Inflammatory macrophage (primary cell): ENCODE results near the gene MKNK1.

Experiments used
- DNase-seq, 2 donors: peaks; one replicate each; pipeline ENCODE4 v3.0.0-alpha.2; 2020 to 2022

Gene MKNK1

DNA sequence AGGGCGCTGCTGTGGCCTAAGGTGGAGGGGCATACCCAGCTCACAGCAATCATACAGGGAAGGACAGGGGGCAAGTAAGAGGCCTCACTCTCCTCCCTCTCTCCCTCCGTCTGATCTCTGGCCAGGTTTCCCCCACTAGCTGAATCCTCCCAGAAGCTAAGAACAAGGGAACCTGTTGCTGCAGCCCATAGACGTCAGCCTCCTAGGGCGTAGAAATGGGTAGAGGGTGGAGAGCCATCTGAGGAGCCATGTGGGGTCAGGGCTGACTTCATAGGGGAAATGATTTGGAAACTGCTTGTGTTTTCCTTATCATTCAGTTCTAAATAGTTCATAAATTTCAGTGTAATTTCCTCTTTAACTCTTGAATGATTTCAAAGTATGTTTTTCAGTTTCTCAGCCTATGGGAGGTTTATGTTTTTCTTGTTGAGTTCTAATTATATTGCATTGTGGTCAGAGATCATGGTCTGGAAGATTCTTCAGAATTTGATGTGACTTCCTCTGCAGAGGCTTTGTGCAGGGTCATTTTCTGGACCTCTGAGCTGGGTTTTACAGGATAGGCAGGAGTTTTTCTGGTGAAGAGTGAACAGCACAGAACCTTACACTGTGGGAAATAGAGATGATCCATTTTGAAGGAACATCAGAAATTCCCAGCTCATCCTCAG, 14.8 kb upstream of the MKNK1 start:
- DNase-seq, result peak; percentile 42 to 50

- DNase-seq, result no peak
Observed at GRCh38 chr1:46617833-46618232, 13.8 kb upstream of the MKNK1 start.

GRCh38 chr1:46617108-46617800, 13.2 kb upstream of the MKNK1 start:
- DNase-seq, result no peak

- DNase-seq, result peak; percentile 70 to 87
Observed at GRCh38 chr1:46616277-46617107, 12.4 kb upstream of the MKNK1 start, which contains the start of gene MOB3C. Gene MOB3C (minus strand): TSS chr1:46616811. CDS start chr1:46613321, 3,490 bp downstream.

- no peak for DNase-seq
Observed at GRCh38 chr1:46615735-46616134, 11.7 kb upstream of the MKNK1 start.

DNA sequence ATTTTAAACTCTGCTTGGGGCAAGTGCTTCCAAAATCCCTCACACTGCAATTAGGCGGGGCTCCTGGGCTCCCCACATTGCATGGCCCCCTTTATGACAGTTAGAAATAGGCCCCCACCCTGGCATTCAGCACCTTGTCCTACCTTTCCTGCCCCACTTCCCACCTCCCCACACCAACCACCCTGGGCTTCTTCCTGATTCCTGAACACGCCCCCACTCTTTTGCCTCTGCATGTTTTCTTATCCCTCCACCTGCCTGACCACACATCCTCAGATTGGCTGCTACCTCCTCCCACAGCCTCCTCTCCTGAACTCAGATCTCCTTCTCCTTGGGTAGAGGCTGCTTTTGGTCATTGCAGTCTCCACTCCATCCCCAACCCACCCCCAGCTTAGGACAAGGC, 11.0 kb upstream of the MKNK1 start:
- DNase-seq, result no peak

DNA sequence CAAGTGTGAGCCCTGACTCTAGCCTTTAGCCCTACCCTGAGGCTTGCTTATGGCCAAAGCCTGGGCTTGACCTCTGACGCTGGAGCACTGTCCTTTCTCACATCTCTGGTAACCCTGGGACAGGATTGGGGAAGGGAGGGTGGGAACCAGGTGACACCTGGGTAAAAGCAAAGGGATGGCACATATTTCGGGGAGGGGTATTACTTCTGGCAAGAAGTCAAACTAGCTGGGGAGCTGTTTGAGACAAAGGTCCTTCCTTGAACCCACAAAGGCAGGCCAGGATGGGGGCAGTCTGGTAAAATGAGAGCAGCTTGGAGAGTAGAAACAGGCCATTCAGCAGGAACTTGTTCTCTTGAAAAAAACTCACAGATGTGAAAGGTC, 10.5 kb upstream of the MKNK1 start:
- no peak for DNase-seq

GRCh38 chr1:46613661-46614603, 9.9 kb upstream of the MKNK1 start:
- DNase-seq, result peak; percentile 83 to 92

DNA sequence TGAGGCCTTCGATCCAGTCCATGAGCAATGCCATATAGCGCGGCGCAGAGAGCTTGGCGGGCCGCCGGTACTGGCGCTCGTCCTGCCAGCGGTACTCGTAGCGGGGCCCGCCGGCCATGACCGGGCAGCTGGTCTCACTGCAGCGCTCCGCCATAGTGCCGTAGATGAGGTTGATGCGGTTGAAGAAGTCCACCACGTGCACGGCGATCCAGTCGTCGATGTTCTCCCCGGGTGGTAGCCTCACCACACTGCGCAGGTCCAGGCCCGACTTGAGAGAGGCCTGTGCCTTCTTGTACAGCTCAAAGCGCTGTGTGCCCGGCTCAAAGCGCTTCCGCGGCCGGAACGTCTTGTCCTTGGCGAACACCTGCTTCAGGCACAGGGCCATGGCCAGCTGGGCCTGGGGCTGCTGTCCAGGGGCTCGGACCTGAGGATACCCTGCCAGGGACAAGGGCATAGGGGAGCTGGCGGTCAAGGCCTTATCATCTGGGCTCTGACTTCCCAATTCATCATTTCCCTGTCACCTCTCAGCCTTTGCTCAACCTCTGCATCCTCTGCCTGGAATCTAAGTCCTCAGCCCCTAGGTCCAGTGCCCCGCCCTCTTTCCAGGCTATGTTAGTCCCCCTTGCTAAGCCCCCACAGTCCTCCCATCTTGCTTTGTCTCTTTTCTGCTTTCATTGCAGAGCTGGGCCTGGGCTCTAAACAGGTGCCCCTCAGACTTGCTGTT, 9.0 kb upstream of the MKNK1 start:
- no peak for DNase-seq

- peak; percentile 26 to 66 for DNase-seq
Observed at GRCh38 chr1:46611691-46612221, 7.7 kb upstream of the MKNK1 start.

DNA sequence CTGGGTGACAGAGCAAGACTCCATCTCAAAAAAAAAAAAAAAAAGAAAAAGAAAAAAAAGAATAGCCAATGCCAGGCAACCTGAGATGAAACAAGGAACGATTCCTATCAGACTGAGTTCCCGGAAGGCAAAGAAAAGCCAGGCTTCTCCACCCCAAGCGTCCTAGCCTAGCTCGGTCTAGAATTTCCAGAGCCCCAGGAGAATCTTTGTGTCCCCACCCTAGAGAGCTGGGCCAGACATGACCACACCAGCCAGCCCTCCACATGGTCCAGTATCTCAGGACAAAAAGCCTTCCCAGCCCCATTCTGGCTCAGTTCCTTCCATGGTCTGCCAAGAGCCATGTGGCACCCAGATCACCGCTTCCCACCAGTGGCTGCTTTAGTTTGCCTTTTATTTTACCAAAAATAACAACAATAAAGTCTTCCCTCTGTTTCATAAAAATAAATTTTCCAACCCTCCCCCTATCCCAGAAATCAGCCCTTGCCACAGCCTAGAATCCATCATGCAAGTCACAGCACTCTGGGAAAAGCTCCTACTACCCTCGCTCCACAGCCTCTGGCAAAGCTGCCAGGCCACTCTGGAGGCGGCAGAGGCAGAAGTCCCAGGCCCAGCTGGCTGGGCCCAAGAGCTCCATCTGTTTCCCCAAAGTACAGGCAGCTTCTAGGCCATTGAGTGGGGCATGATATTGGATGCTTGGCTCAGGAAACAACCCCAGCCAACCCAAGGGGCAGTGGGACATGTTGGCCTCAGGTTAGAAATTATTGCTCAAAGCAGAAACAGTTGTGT, 3.5 kb upstream of the MKNK1 start:
- DNase-seq, result no peak

GRCh38 chr1:46606255-46606965, 2.3 kb upstream of the MKNK1 start:
- DNase-seq, result no peak

DNA sequence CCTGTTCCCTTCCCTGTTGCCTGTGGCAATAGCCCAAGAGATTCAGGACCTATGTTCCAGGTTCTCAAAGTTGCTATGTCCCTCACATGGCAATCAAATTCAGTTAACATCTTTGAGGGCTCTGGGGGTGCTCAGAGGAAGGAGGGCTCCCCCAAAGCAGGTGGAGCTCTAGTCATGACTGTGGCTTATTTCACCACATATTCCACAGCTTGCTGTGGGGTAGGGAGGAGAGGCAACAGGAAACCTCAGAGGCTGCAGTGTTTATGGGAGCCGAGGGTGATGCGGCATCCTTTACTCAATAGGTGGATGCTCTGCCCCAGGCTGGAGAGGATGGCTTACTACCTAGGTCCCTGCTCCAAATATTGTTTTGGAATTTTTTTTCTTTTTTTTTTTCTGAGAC, 1.2 kb upstream of the MKNK1 start:
- no peak for DNase-seq

- no peak for DNase-seq
Observed at GRCh38 chr1:46603481-46603857, 599 bp downstream of the MKNK1 start.

- no peak for DNase-seq
Observed at GRCh38 chr1:46601257-46602007, 2.6 kb downstream of the MKNK1 start.

DNA sequence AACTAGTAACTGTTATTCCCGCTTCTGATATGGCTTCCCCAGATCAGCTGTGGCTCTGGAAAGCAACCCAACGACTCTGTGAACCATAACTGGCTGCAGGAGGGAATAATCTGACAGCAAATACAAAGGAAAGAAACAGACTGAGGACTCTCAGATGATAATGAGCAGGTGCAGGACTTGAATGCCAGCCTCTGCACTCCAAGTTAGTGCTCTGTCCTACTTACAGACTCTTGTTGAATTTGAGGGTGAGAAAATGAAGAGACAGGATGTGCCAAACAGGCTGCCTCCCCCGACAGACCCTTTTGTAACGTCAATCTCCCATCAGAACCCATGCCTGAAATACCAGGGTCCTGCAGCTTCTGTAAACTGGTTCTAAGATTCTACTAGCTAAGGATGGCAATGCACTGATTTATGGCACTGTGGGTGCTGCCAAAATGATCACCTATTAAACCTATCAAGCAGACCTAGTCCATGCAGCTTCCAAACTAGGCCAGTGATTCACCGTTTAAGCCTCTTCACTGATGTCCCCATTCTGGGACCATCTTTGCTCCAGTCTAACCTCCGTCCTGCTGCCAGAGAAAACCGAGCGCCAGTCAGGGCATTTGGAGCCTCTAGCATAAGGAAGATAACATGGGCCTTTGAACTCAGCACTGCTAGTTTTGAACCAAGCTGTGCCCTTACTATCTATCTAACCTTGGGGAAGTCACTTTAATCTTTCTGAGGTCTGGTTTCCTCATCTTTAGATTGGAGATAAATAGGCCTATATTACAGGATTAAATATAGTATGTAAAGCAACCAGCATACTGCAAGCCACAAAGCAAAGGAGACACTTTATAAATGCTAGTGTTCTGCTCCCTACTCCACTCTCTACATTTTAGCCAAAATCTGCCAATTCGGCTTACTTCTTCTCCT, 4.8 kb downstream of the MKNK1 start:
- no peak for DNase-seq

DNA sequence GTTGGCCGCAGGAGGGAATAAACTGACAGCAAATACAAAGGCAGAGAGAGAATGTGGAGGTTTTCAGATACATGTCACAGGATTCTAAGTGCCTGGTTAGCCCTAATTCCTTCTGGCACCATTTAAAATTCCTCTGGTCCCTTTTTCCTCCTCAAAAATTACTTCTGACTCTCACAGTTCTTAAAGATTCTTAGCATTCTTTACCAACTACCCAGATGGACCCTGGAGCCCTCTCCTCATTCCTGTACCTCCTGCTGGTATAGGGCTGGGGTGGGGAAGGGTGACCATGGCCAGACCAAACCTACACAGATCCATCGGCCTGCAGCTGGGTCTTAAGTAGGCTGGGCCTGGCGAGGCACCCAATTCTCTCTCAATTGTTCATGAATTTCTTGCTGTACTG, 7.2 kb downstream of the MKNK1 start:
- DNase-seq, result no peak

GRCh38 chr1:46596036-46596435, 8.0 kb downstream of the MKNK1 start:
- DNase-seq, result no peak
